ENCODE results near the gene LHX3. TPM values are rescaled to one million over a fixed set of nuclear protein-coding genes. Genes with fewer than 3 reads are reported as not detected.

LHX3 gene
- total and polyA plus RNA-seq, 2 donors from 2014 or later = not detected

GRCh38 chr9:136193891-136194279 is 11.0 kb downstream of the LHX3 start:
- Histone ChIP-seq H3K4me1 (ENCODE audit: control insufficient read depth in 2 of 3, insufficient read depth in 2 of 3, low read depth in 1 of 3, low read length in 3 of 3) (no peaks in the 10 kb centered on the region), H3K4me3 (ENCODE audit: low read length in 3 of 3) (no peak overlapping the region), H3K27ac (ENCODE audit: low read depth in 2 of 2, low read length in 2 of 2) (no peak overlapping the region), H3K36me3 (ENCODE audit: control insufficient read depth in 2 of 3, insufficient read depth in 3 of 3, low read length in 3 of 3) (no peaks in the 10 kb centered on the region), H3K9ac (ENCODE audit: low read length in 3 of 3) (no peak overlapping the region), H3K9me3 (ENCODE audit: control insufficient read depth in 2 of 3, insufficient read depth in 1 of 3, low read length in 3 of 3) (no peaks in the 10 kb centered on the region), H3K27me3 (ENCODE audit: control insufficient read depth, insufficient read depth, low read length) (peaks cover 35% of the 10 kb centered on the region)
- intact Hi-C loops (cut with DNase I) = no loop called here
- FAIRE-seq (no peak), DNase-seq (no peak)
- no peak for TF ChIP-seq CTCF (IDR thresholded peaks at IDR 0.05; ENCODE audit: borderline replicate concordance, extremely low read depth, insufficient read depth)

DNA sequence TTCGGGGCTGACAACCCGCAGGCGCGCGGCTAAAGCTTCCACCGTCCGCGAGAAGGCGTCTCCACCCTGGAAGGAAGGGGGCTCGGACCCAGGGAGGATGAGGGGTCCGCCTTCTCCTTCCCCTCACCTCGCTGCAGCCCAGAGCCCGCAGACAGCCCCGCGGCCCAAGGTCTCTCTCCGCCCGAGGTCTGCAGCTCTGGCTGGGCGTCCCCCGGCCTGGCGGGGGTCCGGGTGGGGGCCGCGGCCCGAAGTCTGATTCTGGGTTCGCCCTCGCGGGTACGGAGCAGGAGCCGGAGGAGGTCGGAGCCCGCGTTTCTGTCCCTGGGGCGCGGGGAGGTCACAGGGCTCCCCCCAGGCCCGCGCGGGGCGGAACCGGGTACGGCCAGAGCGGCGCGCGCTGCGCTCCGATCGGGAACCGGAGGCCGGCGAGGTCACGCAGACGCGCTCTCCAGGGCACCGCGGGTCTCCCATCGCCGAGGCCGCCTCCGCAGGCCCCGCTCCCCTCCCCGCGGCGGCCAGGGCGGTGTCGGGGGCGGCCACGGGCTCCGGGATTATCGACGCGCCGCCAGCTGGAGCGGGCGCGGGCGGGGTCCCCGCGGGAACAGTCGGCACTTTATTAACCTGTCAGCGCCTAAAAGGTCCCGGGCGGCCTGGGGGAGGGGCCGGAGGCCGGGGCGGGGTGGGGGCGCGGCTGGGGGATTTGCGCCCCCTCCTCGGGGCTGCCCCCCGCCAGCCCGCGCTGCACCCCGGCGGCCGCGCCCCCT is 11.6 kb downstream of the LHX3 start:
- Histone ChIP-seq H3K36me3 (ENCODE audit: control insufficient read depth in 2 of 3, insufficient read depth in 3 of 3, low read length in 3 of 3) (no peaks in the 10 kb centered on the region), H3K27ac (ENCODE audit: low read depth in 2 of 2, low read length in 2 of 2) (no peak overlapping the region), H3K9ac (ENCODE audit: low read length in 3 of 3) (no peak overlapping the region), H3K4me3 (ENCODE audit: low read length in 3 of 3) (no peak overlapping the region), H3K4me1 (ENCODE audit: control insufficient read depth in 2 of 3, insufficient read depth in 2 of 3, low read depth in 1 of 3, low read length in 3 of 3) (no peaks in the 10 kb centered on the region), H3K27me3 (ENCODE audit: control insufficient read depth, insufficient read depth, low read length) (peaks cover 33% of the 10 kb centered on the region), H3K9me3 (ENCODE audit: control insufficient read depth in 2 of 3, insufficient read depth in 1 of 3, low read length in 3 of 3) (no peaks in the 10 kb centered on the region)
- TF ChIP-seq CTCF (IDR thresholded peaks at IDR 0.05; ENCODE audit: borderline replicate concordance, extremely low read depth, insufficient read depth) = no peak
- intact Hi-C loops (cut with DNase I) = no loop called here
- no peak for DNase-seq
- FAIRE-seq = no peak

DNA sequence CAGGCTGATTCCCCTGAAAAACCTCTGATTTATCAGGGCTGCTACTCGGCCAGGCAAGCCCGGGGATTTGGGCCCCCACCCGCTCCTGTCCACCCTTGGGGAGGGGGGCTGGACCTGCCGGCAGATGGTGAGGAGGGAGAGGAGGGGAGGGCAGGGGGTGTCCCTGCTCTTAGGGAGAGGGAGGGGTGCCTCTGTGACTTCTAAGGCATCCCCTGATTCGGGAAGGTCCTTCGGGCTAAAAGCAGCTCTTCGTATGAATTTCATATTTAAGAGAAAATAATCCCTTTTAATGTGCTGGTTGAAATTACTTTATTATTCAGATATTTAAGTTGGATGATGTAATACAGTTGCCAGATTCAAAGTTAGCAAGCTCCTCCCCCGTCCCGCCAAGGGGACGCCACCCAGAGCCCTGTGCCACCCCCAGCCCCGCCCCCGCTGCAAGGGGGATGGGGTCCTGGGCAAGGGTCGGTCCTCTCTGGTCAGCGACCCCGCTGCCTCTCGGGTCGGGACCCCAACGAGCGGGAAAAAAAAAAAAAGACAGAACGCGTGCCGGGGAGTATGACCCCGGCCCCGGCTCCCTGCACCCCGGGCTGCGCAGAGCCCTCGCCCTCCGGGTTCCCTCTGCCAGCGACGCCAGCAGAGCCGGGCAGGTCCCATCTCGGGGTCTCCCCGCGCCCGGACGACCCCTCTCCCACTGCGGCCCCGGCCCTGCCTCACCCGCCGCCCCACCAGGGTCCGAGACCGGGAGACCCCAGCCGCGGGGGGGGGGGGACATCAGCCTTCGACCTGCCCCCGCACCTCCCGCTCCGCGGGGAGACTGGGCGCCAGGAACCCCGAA is 12.4 kb downstream of the LHX3 start:
- Histone ChIP-seq H3K9me3 (ENCODE audit: control insufficient read depth in 2 of 3, insufficient read depth in 1 of 3, low read length in 3 of 3) (no peaks in the 10 kb centered on the region), H3K36me3 (ENCODE audit: control insufficient read depth in 2 of 3, insufficient read depth in 3 of 3, low read length in 3 of 3) (no peaks in the 10 kb centered on the region), H3K4me3 (ENCODE audit: low read length in 3 of 3) (no peak overlapping the region), H3K27ac (ENCODE audit: low read depth in 2 of 2, low read length in 2 of 2) (no peak overlapping the region), H3K4me1 (ENCODE audit: control insufficient read depth in 2 of 3, insufficient read depth in 2 of 3, low read depth in 1 of 3, low read length in 3 of 3) (no peaks in the 10 kb centered on the region), H3K27me3 (ENCODE audit: control insufficient read depth, insufficient read depth, low read length) (peaks cover 29% of the 10 kb centered on the region), H3K9ac (ENCODE audit: low read length in 3 of 3) (no peak overlapping the region)
- DNase-seq = no peak
- intact Hi-C loops (cut with DNase I) = no loop called here
- no peak for FAIRE-seq
- no peak for TF ChIP-seq CTCF (IDR thresholded peaks at IDR 0.05; ENCODE audit: borderline replicate concordance, extremely low read depth, insufficient read depth)
